Measurements from ENCODE around the gene STIMATE.

DNA sequence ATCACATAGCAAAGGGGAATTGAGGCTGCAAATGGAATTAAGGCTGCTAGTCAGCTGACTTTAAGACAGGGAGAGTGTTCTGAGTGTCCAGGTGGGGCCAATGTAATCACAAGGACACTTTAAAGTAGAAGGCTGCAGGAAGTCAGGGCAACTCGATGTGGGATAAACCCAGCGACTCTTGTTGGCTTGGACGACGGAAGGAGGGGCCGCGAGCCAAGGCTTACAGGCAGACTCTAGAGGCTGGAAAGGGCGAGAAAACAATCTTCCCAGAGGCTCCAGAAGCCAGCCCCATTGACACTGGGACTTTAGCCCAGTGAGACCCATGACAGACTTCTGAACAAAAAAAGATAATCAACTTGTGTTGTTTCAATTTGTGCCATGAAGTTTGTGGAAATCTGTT is 49.6 kb downstream of the STIMATE start:
- TF ChIP-seq, protein P1, sequence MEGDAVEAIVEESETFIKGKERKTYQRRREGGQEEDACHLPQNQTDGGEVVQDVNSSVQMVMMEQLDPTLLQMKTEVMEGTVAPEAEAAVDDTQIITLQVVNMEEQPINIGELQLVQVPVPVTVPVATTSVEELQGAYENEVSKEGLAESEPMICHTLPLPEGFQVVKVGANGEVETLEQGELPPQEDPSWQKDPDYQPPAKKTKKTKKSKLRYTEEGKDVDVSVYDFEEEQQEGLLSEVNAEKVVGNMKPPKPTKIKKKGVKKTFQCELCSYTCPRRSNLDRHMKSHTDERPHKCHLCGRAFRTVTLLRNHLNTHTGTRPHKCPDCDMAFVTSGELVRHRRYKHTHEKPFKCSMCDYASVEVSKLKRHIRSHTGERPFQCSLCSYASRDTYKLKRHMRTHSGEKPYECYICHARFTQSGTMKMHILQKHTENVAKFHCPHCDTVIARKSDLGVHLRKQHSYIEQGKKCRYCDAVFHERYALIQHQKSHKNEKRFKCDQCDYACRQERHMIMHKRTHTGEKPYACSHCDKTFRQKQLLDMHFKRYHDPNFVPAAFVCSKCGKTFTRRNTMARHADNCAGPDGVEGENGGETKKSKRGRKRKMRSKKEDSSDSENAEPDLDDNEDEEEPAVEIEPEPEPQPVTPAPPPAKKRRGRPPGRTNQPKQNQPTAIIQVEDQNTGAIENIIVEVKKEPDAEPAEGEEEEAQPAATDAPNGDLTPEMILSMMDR (conservative IDR thresholded peaks at IDR 0.05; ENCODE audit: low read length), result no peak
- TF ChIP-seq EZH2phosphoT487 (IDR thresholded peaks at IDR 0.05; ENCODE audit: borderline replicate concordance, low read depth, low read length), result no peak

Data from OCI-LY7 (cell line).